ENCODE data around the gene YIF1B.
A peak's percentile ranks its signal among the peaks of the same experiment; 100 is the strongest.

DNA sequence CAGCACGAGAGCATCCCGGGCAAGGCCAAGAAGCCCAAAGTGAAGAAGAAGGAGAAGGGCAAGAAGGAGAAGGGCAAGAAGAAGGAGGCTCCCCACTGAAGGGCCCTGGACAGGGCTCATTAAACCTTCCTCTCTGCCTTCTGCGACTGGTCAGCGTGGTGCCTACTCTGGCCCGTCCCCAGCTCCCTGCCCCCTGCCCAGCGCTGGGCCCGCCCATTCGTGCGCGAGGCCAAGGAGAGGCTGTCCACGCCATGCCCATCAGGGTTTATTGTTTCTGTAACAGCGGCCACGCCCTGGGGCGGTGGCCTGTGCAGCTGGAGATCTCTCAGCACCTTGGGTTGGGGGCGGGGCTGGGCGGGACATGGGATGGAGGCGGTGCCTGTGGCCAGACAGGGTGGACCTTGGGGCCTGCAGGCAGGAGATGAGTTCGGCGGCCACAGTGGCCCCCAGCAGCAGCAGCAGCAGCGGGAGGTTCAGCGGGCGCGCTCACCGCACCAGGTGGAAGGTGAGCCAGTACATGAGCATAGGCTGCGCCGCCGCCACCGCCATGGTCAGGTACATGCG lies 10.8 kb downstream of the YIF1B start:
- no peak for TF ChIP-seq EZH2 (IDR thresholded peaks at IDR 0.05; ENCODE audit: borderline replicate concordance, low read depth, low read length, severe bottlenecking)
- TF ChIP-seq CTCF (IDR thresholded peaks at IDR 0.05; ENCODE audit: extremely low read depth in 1 of 2, insufficient read depth in 1 of 2, low read depth in 1 of 2, low read length in 2 of 2) = no peak
- TF ChIP-seq POLR2A (IDR thresholded peaks at IDR 0.05; ENCODE audit: low read depth, low read length) = peak; percentile 46
- TF ChIP-seq, protein P1, sequence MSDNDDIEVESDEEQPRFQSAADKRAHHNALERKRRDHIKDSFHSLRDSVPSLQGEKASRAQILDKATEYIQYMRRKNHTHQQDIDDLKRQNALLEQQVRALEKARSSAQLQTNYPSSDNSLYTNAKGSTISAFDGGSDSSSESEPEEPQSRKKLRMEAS (IDR thresholded peaks at IDR 0.05; ENCODE audit: insufficient read depth, insufficient read length) = no peak
- no peak for TF ChIP-seq FOS (IDR thresholded peaks at IDR 0.05; ENCODE audit: borderline replicate concordance, insufficient read depth, low read length)
- peak; percentile 36 for TF ChIP-seq POLR2AphosphoS5 (IDR thresholded peaks at IDR 0.05; ENCODE audit: insufficient read depth, low read depth, low read length)
